ENCODE data around the gene RASSF3.

RASSF3 gene

GRCh38 chr12:64744422-64745258 is 134.3 kb downstream of the RASSF3 start:
- Histone ChIP-seq H3K4me3 (ENCODE audit: low read depth, low read length, poor library complexity, severe bottlenecking) (no peak overlapping the region), H3K27me3 (ENCODE audit: insufficient read depth, low read length) (no peaks in the 10 kb centered on the region), H3K27ac (ENCODE audit: low read depth, low read length, poor library complexity, severe bottlenecking) (no peak overlapping the region), H3K9me2 (ENCODE audit: low read depth, low read length) (no peaks in the 10 kb centered on the region), H3K9ac (ENCODE audit: low read length) (no peak overlapping the region), H4K20me1 (ENCODE audit: insufficient read depth, low read length) (no peaks in the 10 kb centered on the region), H2AFZ (ENCODE audit: low read length) (no peak overlapping the region), H3K4me1 (ENCODE audit: insufficient read depth, low read length, severe bottlenecking) (no peaks in the 10 kb centered on the region), H3K4me2 (ENCODE audit: low read length) (no peak overlapping the region), H3F3A (ENCODE audit: insufficient read depth, low read length) (no peaks in the 10 kb centered on the region), H3K9me3 (ENCODE audit: low read length) (no peaks in the 10 kb centered on the region), H3K79me2 (ENCODE audit: insufficient read depth, low read length) (no peaks in the 10 kb centered on the region), H3K36me3 (ENCODE audit: insufficient read depth, low read length) (peaks cover 59% of the 10 kb centered on the region)
- TF ChIP-seq CTCF (IDR thresholded peaks at IDR 0.05; ENCODE audit: low read length) = no peak
- TF ChIP-seq EZH2 (IDR thresholded peaks at IDR 0.05; ENCODE audit: borderline replicate concordance, low read length) = no peak

GRCh38 chr12:64745259-64745807 is 135.0 kb downstream of the RASSF3 start:
- no peaks in the 10 kb centered on the region for H3K4me1 ChIP-seq (ENCODE audit: insufficient read depth, low read length, severe bottlenecking)
- no peaks in the 10 kb centered on the region for H3F3A ChIP-seq (ENCODE audit: insufficient read depth, low read length)
- no peak overlapping the region for H3K4me2 ChIP-seq (ENCODE audit: low read length)
- no peaks in the 10 kb centered on the region for H3K27me3 ChIP-seq (ENCODE audit: insufficient read depth, low read length)
- no peak overlapping the region for H3K27ac ChIP-seq (ENCODE audit: low read depth, low read length, poor library complexity, severe bottlenecking)
- no peaks in the 10 kb centered on the region for H3K9me3 ChIP-seq (ENCODE audit: low read length)
- no peak for TF ChIP-seq EZH2 (IDR thresholded peaks at IDR 0.05; ENCODE audit: borderline replicate concordance, low read length)
- no peak for TF ChIP-seq CTCF (IDR thresholded peaks at IDR 0.05; ENCODE audit: low read length)
- H2AFZ ChIP-seq (ENCODE audit: low read length) = no peak overlapping the region
- H3K9ac ChIP-seq (ENCODE audit: low read length) = no peak overlapping the region
- H3K4me3 ChIP-seq (ENCODE audit: low read depth, low read length, poor library complexity, severe bottlenecking) = no peak overlapping the region
- H4K20me1 ChIP-seq (ENCODE audit: insufficient read depth, low read length) = no peaks in the 10 kb centered on the region
- no peaks in the 10 kb centered on the region for H3K9me2 ChIP-seq (ENCODE audit: low read depth, low read length)
- H3K36me3 ChIP-seq (ENCODE audit: insufficient read depth, low read length) = peaks cover 55% of the 10 kb centered on the region
- no peaks in the 10 kb centered on the region for H3K79me2 ChIP-seq (ENCODE audit: insufficient read depth, low read length)

DNA sequence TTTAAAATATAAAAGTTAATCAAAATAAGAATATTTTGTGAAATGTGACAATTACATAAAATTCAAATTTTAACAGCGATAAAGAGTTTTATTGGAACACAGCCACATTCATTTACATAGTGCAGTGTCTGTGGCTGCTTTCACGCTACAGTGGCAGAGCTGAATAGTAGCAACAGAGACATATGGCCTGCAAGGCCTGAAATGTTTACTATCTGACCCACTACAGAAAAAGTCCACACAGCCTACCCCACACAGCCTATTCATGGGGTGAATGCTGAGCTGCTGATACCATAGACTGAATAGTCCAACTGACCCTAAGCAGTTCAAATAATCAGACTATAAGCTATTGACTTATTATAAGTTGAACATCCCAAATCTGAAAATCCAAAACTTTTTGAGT is 135.7 kb downstream of the RASSF3 start:
- Histone ChIP-seq H3K9me3 (ENCODE audit: low read length) (no peaks in the 10 kb centered on the region), H3K4me2 (ENCODE audit: low read length) (no peak overlapping the region), H3K79me2 (ENCODE audit: insufficient read depth, low read length) (no peaks in the 10 kb centered on the region), H3K9me2 (ENCODE audit: low read depth, low read length) (no peaks in the 10 kb centered on the region), H2AFZ (ENCODE audit: low read length) (no peak overlapping the region), H4K20me1 (ENCODE audit: insufficient read depth, low read length) (no peaks in the 10 kb centered on the region), H3K27ac (ENCODE audit: low read depth, low read length, poor library complexity, severe bottlenecking) (no peak overlapping the region), H3K4me1 (ENCODE audit: insufficient read depth, low read length, severe bottlenecking) (no peaks in the 10 kb centered on the region), H3K27me3 (ENCODE audit: insufficient read depth, low read length) (no peaks in the 10 kb centered on the region), H3F3A (ENCODE audit: insufficient read depth, low read length) (no peaks in the 10 kb centered on the region), H3K36me3 (ENCODE audit: insufficient read depth, low read length) (peaks cover 55% of the 10 kb centered on the region), H3K9ac (ENCODE audit: low read length) (no peak overlapping the region), H3K4me3 (ENCODE audit: low read depth, low read length, poor library complexity, severe bottlenecking) (no peak overlapping the region)
- TF ChIP-seq CTCF (IDR thresholded peaks at IDR 0.05; ENCODE audit: low read length) = no peak
- TF ChIP-seq EZH2 (IDR thresholded peaks at IDR 0.05; ENCODE audit: borderline replicate concordance, low read length) = no peak
